ENCODE results near the gene NFKBIZ.

NFKBIZ gene

DNA sequence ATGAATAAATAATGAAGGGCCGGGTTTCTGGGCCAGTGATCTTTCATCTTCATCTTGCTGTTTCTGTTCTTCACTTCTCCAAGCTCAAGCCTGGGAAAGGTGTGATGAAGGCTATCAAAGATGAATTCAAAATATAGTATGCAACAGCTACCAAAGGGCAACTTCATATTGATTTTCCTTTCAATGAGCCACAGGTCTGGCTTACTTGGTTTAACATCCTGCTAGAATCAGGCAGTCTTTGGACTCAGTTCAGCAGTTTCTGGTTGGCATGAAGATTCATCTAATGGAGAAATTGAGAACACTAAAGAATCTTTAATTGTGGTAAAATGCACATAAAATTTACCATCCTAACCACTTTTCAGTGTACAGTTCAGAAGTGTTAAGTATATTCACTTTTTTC, 43.3 kb downstream of the NFKBIZ start:
- TF ChIP-seq, protein P1, sequence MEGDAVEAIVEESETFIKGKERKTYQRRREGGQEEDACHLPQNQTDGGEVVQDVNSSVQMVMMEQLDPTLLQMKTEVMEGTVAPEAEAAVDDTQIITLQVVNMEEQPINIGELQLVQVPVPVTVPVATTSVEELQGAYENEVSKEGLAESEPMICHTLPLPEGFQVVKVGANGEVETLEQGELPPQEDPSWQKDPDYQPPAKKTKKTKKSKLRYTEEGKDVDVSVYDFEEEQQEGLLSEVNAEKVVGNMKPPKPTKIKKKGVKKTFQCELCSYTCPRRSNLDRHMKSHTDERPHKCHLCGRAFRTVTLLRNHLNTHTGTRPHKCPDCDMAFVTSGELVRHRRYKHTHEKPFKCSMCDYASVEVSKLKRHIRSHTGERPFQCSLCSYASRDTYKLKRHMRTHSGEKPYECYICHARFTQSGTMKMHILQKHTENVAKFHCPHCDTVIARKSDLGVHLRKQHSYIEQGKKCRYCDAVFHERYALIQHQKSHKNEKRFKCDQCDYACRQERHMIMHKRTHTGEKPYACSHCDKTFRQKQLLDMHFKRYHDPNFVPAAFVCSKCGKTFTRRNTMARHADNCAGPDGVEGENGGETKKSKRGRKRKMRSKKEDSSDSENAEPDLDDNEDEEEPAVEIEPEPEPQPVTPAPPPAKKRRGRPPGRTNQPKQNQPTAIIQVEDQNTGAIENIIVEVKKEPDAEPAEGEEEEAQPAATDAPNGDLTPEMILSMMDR (IDR thresholded peaks at IDR 0.05; ENCODE audit: low read depth, low read length): no peak
- no peak for TF ChIP-seq EZH2phosphoT487 (IDR thresholded peaks at IDR 0.05; ENCODE audit: low read depth)
- no peak overlapping the region for H3K4me3 ChIP-seq (ENCODE audit: low read length)
- no peaks in the 10 kb centered on the region for H3K27me3 ChIP-seq (ENCODE audit: low read depth, low read length)
- no peak overlapping the region for H3K9ac ChIP-seq (ENCODE audit: low read length)
- no peak overlapping the region for H3K4me2 ChIP-seq (ENCODE audit: low read length)
- peaks cover 33% of the 10 kb centered on the region for H3K4me1 ChIP-seq (ENCODE audit: low read length)
- H3K9me3 ChIP-seq (ENCODE audit: insufficient read depth, low read length): peaks cover 10% of the 10 kb centered on the region; the same call in 1 of the 2 replicates
- H3K27ac ChIP-seq (ENCODE audit: low read length): no peak overlapping the region
- no peaks in the 10 kb centered on the region for H4K20me1 ChIP-seq (ENCODE audit: insufficient read depth, low read length)
- H3K36me3 ChIP-seq (replicated peaks; ENCODE audit: low read depth, low read length): peaks cover 14% of the 10 kb centered on the region
- H3K79me2 ChIP-seq (ENCODE audit: low read length): no peaks in the 10 kb centered on the region
- H2AFZ ChIP-seq (ENCODE audit: low read depth, low read length): 0 out of 2 replicates have a peak overlapping the region, but pooled peaks have one; percentile 16

DNA sequence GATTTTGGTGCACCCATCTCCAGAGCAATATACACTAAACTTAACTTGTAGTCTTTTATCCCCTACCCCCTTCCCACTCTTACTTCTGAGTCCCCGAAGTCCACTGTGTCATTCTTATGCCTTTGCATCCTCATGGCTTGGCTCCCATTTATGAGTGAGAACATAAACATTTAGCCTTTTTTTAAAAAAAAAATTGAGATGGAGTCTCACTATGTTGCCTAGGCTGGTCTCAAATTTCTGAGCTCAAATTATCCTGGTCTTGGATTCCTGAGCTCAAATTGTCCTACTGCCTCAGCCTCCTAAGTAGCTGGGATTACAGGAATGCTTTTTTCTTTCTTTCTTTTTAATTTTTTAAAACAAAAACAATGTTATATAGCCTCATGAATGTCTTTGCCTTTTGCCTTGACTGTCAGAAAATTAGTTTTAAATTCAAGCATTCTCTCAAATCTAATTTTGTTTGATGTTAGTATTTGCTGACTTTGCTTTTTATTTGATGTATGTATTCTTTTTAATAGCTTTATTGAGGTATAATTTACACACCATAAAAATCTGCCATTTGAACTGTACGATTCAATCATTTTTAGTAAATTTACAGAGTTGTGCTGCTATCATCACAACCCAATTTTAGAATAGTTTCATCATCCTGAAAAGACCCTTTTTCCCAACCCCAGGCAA, 46.9 kb downstream of the NFKBIZ start:
- no peak overlapping the region for H3K9ac ChIP-seq (ENCODE audit: low read length)
- no peaks in the 10 kb centered on the region for H3K27me3 ChIP-seq (ENCODE audit: low read depth, low read length)
- no peak overlapping the region for H3K4me3 ChIP-seq (ENCODE audit: low read length)
- peaks cover 49% of the 10 kb centered on the region for H3K4me1 ChIP-seq (ENCODE audit: low read length)
- no peaks in the 10 kb centered on the region for H4K20me1 ChIP-seq (ENCODE audit: insufficient read depth, low read length)
- H3K79me2 ChIP-seq (ENCODE audit: low read length): no peaks in the 10 kb centered on the region
- no peak for TF ChIP-seq EZH2phosphoT487 (IDR thresholded peaks at IDR 0.05; ENCODE audit: low read depth)
- TF ChIP-seq, protein P1 (IDR thresholded peaks at IDR 0.05; ENCODE audit: low read depth, low read length): no peak
- peaks cover 14% of the 10 kb centered on the region for H3K36me3 ChIP-seq (replicated peaks; ENCODE audit: low read depth, low read length)
- H3K9me3 ChIP-seq (ENCODE audit: insufficient read depth, low read length): peaks cover 12% of the 10 kb centered on the region; the same call in 1 of the 2 replicates
- no peak overlapping the region for H2AFZ ChIP-seq (ENCODE audit: low read depth, low read length)
- no peak overlapping the region for H3K27ac ChIP-seq (ENCODE audit: low read length)
- no peak overlapping the region for H3K4me2 ChIP-seq (ENCODE audit: low read length)

DNA sequence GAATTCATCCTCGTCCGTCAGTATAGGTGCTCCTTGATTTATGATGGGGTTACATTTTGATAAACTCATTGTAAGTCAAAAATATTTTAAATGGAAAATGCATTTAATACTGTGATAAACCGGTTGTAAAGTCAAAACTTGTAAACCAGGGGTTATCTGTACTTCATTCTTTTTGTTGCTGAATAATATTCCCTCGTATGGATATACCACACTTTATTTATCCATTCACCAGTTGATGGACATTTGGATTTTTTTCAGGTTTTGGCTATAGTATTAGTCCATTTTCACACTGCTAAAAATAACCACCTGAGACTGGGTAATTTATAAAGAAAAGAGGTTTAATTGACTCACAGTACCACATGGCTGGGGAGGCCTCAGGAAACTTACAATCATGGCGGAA, 47.7 kb downstream of the NFKBIZ start:
- H3K4me1 ChIP-seq (ENCODE audit: low read length): peaks cover 53% of the 10 kb centered on the region
- no peak overlapping the region for H2AFZ ChIP-seq (ENCODE audit: low read depth, low read length)
- no peak overlapping the region for H3K4me3 ChIP-seq (ENCODE audit: low read length)
- no peak overlapping the region for H3K9ac ChIP-seq (ENCODE audit: low read length)
- TF ChIP-seq, protein P1 (IDR thresholded peaks at IDR 0.05; ENCODE audit: low read depth, low read length): no peak
- no peaks in the 10 kb centered on the region for H4K20me1 ChIP-seq (ENCODE audit: insufficient read depth, low read length)
- H3K79me2 ChIP-seq (ENCODE audit: low read length): no peaks in the 10 kb centered on the region
- H3K27me3 ChIP-seq (ENCODE audit: low read depth, low read length): no peaks in the 10 kb centered on the region
- H3K36me3 ChIP-seq (replicated peaks; ENCODE audit: low read depth, low read length): peaks cover 14% of the 10 kb centered on the region
- no peak overlapping the region for H3K4me2 ChIP-seq (ENCODE audit: low read length)
- H3K27ac ChIP-seq (ENCODE audit: low read length): no peak overlapping the region
- H3K9me3 ChIP-seq (ENCODE audit: insufficient read depth, low read length): peaks cover 12% of the 10 kb centered on the region; the same call in 1 of the 2 replicates

DNA sequence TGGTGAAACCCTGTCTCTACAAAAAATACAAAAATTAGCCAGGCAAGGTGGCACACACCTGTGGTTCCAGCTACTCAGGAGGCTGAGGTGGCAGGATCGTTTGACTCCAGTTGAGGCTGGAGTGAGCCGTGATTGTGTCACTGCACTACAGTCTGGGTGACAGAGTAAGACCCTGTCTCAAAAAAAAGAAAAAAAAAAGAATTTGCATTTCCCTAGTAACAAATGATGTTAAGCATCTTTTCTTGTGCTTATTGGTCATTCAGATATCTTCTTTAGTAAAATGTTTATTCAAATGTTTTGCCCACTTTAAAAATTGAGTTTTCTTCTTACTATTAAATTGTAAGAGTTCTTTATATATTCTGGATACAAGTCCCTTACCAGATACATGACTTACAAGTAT, 48.7 kb downstream of the NFKBIZ start:
- Histone ChIP-seq H3K79me2 (ENCODE audit: low read length) (no peaks in the 10 kb centered on the region), H2AFZ (ENCODE audit: low read depth, low read length) (no peak overlapping the region), H3K27ac (ENCODE audit: low read length) (peak overlapping the region; percentile 93), H3K9me3 (ENCODE audit: insufficient read depth, low read length) (peaks cover 12% of the 10 kb centered on the region; the same call in 1 of the 2 replicates), H3K4me3 (ENCODE audit: low read length) (no peak overlapping the region), H3K4me1 (ENCODE audit: low read length) (peaks cover 55% of the 10 kb centered on the region), H3K27me3 (ENCODE audit: low read depth, low read length) (no peaks in the 10 kb centered on the region), H3K4me2 (ENCODE audit: low read length) (peak overlapping the region; percentile 54), H3K9ac (ENCODE audit: low read length) (peak overlapping the region; percentile 30), H4K20me1 (ENCODE audit: insufficient read depth, low read length) (no peaks in the 10 kb centered on the region), H3K36me3 (replicated peaks; ENCODE audit: low read depth, low read length) (peaks cover 14% of the 10 kb centered on the region)
- no peak for TF ChIP-seq EZH2phosphoT487 (IDR thresholded peaks at IDR 0.05; ENCODE audit: low read depth)
- TF ChIP-seq, protein P1 (IDR thresholded peaks at IDR 0.05; ENCODE audit: low read depth, low read length): no peak
